ENCODE results near the gene SH2D5.
"Not testable (repeated sequence)": the region's sequence is repeated elsewhere in the genome, so short reads cannot be mapped to it uniquely, and the experiment has no call there.

The SH2D5 gene

DNA sequence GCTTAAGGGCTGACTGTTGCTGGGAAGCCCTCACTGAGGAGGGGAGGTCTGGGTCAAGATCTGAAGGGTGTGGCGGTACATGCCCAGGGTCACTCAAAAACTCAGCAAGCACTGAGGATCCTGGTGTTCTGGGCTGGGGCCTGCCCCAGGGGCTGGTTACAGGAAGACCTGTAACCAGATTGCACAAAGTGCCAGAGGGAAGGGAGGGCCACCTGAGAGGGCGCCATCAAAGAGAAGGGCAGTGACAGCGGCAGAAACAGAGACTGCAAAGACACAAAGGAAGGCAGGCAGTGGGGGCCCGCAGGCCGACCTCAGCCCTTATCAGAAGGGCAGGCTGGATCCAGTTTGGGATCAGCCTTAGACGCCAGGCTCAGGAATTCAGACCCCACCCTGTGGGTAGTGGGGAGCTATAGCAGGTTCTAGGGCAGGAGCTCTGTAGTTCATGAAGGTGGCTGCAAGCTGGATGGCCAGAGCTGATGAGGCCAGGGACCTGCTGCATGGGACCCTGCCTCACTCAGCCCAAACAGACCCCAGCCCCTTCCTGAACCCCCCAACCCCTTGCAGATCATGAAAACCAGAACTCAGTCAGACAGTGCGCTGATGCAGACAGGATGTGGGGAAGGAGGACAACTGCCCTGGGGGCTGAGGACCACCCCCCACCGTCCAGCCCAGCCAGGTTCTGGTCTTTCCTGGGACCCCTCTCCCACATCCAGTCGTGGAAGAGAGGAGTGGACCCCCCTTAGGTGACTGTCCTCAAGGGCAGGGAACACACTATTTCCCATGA lies 3.9 kb downstream of the SH2D5 start:
- no peak for DNase-seq (ENCODE audit: low spot score)

DNA sequence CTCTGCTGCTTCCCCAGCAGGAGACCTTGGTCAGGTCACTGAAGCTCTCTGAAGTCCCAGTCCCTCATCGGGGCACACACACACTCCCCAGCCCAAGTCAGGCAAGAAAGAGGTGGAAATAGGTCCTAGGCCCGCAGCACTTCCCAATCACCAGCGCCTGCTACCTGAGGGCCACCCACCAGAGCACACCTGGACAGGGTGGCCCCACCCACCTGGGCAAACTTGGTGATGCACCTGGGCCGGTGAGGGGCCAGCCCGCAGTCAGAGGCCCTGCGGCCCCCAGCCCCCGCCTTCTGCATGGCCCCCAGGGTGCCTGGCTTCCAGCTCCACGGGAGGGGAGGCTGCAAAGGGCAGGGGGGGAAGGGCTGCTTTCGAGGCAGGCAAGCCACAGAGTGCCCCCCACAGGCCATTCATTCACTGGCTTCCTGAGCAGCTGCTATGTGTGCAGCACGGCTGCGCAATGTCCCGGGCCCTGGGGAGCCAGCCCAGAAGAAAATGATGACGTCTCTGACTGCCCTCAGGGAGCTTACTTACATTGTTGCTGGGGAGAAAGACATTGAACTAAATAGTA lies 4.7 kb downstream of the SH2D5 start:
- no peak for DNase-seq (ENCODE audit: low spot score)

DNA sequence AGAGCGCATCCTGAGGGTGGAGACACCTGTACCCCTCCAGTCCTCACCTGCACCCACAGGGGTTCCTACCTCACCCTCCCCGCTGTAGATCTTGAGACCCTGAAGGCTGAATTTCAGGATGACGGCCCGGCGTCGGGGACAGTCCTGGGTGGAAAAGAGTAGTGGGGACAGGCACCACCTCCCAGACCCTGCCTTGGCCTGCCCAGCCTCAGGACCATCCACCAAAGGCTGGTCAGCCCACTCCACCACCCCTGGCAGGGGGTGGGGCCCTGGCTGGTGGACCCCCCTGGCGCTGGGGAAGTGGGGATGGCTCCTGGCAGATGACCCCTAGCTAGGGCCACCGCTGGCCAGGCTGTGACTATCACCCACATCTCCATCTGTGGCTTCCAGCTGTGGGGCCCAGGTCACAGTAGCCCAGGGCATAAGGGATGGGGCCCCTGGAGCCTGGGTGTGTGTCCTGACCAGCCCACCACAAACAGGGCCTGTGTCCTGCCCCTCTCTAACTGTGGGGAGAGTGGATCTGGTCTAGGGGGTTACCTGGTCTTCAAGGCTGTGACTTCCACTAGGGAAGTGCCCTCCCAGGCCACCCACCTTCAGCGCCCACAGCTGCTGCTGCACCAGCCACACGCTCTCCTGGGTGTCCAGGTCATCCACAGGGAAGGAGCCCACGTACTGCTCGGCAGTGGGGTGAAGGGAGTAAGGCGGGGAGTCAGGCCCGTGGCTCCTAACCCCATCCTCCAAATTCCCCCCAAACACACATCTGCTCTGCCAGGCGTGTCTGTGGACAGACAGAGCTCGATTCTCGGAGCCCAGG lies 5.4 kb downstream of the SH2D5 start:
- DNase-seq (ENCODE audit: low spot score): no peak

DNA sequence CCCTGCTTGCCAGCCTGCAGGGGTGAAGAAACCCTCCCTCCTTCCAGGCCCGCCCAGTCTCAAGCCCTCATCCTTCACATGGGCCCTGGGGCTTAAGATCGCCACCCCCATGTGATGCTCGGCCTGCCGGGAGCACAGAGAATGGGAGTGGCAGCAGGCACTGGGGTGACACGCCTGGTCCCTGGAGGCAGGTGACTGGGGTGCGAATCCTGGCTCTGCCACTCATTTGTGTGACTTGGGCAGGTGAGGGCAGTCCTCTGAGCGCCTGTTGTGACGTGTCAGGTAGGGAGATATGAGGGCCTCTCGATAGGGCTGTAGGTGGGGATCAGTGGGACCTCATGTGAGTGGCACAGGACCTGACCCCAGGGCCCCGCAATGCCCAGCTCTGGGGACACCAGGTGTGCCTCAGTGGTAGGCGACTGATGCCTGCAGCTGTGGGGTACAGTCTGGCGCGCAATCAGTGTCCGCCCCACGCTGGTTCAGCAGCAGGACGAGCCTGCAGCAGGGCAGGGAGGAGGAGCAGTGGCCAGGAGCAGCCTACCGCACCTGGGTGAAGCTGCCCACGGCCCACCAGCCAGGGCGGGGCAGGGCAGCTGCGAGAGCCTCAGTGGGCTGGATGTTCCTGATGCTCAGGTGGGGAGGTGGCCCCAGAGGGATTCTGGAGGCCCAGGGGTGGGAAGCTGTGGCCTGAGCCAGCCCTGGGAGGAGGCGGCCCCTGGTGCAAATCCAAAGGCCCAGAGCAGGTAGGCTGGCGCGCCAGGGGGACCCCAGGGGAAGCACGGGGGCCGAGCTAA lies 6.2 kb downstream of the SH2D5 start:
- no peak for DNase-seq (ENCODE audit: low spot score)

DNA sequence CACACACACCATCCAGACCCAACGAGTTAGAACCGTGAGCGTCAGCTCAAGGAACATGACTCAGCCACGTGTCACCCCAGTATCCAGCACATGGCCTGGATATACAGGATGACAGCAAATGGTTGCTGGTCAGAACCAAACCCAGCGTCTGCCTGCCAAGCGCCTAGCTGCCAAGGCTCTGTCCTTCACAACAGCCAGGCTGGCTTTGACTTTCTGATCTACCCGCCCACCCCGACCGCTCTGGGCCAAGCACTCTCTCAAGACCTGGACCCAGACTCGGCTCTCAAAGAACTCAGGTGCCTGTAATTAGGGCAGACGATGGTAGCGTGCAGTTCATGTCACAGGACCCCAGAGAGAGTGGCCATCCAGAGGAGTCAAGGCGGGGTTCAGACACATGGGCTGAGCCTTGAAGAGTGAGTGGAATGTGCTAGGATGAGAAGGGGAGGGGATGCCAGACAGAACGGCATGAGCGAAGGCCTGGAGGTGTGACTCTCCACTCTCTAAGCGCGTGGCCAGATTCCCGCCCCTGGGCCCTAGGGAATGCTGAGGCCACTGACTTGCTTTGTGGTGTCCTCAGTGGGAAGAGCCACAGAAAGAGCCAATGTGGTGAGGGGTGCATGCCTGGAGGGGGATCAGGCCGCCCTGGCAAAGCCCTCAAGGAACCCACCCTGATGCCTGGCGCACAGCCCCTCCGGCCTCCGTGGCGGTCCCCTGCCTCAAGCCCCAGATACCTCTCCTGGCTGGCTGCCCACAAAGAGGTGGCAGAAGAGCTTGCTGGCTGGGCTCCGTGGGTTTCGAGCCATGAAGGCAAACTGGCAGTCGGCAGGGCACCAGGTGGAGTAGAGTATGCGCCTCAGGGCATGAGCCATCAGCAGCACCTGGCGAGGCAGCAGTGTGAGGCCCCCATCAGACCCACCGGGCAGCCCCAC lies 7.0 kb downstream of the SH2D5 start:
- no peak for DNase-seq (ENCODE audit: low spot score)

DNA sequence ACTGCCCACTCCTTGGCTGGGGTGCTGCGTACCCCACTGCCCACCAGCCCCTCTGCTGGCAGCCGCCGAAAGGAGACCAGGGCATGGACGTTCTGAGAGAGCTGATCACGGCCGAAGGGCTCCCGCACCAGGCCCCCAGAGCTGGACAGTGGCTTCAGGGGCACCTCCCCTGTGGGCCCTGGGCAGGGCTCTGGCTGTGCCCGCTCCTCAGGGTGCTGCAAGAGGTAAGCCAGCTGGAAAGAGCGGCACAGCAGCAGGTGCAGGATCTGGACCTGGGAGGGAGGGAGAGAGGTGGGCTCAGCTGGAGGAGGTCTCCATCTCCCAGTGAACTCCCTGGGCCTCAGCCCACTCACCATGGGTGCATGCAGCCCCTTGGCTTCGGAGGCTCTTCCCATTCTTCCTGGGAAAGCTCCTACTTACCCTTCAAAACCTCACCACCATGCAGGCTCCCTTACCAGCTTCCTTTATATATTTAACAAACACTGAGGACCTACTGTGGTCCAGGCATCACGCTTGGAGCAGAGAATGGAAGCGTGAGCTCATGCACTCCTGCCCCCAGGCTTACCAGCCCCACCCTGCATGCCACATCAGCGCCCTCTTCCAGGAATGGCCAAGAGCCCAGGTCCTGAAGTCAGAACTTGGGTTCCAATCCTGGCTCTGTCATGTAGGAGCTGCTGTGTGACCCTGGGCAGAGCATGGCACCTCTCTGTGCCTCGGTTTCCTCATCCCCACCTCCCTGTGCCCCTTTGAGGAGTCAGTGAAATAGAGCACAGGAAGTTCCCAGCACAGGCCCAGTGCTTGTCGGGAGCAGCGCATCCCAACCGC lies 7.9 kb downstream of the SH2D5 start:
- no peak for DNase-seq (ENCODE audit: low spot score)

DNA sequence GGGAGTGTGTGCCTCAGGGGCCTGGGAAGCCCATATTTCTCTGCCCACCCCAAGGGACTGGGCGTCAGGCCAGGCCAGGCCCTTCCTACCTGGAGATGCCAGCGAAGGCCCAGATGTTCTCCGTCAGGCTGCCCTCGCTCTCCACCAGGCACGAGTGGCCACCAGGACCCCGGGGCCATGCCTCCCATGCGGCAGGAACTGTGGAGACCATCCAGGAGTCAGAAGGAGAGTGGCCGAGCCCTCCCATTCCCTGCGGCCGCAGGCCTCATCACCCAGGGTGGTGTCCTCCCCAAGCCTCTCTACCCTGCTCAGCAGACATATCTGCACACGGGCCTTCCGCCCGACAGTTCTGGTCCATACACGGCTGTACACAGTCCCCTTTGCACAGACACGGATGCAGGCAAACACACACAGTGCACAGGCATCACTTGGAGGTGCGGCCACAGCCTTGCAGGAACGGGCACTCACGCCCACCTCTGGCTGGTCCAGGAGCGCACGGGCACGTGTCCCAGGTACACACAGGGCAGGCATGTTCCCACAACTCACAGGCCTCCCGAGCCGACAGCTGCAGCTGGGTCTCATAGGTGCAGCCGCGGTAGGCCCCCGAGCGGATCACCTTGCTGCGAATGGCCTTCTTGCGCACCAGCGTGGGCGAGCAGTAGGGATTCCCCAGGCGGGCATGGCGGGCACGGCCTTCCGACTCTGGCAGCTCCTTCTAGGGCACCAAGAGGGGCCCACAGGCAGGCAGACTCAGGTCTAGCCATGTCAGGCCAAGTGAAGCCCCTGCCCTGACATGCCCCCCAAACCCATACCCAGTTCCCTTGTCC lies 8.8 kb downstream of the SH2D5 start:
- DNase-seq (ENCODE audit: low spot score): no peak

DNA sequence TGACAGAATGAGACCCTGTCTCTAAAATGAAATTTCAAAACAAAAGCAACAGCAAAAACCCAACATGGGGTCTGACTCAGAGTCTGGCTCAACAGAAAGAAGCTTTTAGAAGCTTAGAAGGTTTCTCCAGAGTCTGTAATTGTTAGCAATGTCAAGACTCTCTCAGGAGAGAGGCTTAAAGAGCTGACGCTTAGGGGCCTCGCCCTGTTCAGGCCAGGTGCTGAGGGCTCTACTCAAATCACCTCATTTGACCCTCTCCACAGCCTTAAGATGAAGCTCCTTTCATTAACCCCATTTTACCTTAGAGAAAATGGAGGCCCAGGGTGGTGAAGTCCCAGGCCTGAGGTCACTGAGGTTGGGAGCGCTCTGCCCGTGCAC lies 9.4 kb downstream of the SH2D5 start:
- no peak for DNase-seq (ENCODE audit: low spot score)

DNA sequence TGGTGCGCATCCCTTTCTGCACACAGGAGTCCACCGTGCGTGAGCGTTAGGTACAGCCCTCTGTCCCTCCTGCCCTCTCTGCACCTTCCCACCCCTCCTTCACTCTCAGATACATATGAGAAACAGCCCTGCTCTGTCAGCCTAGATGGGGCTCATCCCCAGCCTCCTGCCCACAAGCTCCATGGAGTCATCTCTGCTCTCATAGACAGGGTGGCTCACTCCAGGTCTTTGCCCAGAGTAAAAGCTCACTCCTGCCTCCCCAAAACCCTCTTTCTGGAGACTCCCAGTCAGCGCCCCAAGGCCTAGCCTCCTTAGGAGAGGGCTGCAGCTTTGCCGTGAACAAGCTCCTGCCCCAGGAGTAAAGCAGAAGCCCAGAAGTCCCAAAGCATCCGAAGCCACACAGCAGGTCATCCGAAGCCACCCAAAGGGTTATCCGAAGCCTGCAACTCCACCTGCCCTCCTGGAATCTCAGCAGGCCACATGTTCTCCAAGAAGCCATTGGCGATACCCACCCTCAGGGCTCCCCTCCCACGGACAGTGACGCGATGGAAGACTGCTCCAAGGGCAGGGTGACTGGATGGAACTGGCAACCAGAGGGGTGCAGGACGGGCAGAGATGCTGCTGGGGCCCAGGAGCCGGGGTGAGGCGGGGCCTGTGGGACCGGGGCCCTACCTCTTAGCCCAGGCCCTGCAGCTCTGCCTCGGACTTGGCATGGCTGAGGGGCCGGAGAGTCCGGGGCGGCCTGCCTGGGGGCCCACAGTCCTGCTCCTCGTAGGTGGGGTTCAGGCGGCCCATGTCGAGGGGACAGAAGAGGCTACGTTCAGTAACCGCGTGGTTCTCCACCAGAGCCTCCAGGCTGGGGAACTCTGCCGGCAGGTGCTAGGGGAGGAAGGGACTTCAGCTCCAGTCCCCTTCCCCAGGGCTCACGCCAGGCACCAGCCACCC lies 11.1 kb downstream of the SH2D5 start:
- no peak for DNase-seq (ENCODE audit: low spot score)

DNA sequence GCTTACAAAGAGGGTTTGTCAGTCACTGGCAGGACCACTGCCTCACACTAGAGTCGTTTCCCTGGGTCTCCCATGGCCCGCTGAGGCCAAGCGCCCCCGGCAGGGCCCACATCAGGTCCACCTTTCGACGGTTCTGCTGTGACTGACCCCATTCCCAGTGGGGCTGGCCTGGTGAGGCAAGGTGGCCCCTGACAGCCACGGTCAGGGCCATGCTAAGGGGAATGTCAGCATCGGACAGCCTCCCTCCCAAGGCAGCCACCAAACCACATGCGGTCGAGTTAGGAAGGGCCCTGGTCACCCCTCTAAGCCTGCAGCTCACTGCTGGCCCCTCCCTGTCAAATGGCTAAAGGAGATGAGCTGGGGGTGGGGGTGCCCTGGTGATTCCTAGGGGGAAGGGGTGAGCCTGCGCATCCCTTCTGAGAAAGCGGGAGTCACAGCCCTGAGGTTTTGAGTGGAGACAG lies 11.8 kb downstream of the SH2D5 start:
- DNase-seq (ENCODE audit: low spot score): no peak

DNA sequence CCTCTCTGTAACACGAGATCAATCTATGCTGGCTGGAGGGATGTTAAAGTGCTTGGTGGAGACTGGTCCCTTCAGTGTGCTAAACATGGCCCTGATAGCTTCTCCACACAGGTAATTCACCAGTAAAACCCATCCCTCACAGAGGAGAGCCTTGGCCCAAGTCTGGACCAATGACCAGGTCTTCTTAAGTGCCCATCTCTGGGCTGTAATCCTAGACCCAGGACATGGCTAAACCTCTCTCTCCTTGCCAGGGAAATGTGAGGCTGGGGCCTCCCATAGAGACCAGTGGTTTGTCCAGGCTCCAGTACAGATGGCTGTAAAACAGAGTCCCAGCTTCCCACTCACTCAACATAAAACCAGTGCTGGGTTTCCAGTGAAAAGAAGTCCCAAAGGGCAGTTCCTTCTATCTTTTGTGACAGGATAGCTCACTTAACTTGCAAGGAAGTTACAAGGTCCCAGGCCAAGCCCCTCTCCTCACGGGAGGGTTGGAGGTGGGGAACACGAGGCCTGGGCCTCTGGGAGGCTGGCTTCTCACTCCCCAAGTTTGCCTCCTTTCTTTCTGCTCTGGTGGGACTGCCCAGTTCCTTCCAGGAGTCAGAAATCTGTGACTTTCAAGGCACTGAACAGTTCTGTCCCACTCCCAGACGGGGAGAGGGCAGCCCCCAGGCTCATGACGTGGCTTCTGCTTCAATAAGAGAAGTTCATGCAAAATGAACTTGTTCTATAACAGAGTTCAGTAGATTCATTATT lies 12.5 kb downstream of the SH2D5 start:
- DNase-seq (ENCODE audit: low spot score): no peak

DNA sequence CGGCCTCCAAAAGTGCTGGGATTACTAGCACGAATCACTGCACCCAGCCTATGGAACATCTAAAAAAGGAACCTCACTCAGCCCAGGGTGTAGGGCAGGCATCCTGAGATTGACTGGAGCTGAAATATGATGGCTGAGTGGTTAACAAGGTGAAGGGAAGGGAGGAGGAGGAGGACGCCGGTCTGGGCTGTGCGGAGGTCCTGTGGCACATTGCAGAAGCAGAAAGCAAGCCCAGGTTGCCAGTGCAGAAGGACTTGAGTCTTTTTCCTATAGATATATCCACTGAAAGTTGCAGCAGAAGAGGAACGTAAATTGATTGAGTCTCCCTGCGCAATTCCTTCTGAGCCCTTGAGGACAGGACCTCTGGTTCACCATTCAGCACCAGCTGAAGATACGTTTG lies 13.2 kb downstream of the SH2D5 start:
- DNase-seq (ENCODE audit: low spot score): no peak

DNA sequence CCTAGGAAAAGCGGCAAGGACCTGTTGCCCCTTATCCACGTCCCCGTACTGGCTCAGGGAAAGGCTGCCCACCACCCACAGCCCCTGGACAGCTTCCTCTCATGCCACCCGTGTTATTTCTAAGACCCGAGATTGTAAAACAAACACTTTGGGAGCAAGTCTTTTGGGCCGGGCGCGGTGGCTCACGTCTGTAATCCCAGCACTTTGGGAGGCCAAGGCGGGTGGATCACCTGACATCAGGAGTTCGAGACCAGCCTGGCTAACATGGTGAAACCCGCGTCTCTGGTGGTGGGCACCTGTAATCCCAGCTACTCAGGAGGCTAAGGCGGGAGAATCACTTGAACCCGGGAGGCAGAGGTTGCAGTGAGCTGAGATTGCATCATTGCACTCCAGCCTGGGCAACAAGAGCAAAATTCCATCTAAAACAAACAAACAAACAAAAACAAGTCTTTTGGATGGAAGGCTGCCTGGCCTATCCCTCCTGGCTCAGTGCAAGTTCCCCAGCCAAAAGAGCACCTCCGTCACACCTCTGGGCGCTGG lies 14.1 kb downstream of the SH2D5 start:
- not testable (repeated sequence) for DNase-seq (ENCODE audit: low spot score)

DNA sequence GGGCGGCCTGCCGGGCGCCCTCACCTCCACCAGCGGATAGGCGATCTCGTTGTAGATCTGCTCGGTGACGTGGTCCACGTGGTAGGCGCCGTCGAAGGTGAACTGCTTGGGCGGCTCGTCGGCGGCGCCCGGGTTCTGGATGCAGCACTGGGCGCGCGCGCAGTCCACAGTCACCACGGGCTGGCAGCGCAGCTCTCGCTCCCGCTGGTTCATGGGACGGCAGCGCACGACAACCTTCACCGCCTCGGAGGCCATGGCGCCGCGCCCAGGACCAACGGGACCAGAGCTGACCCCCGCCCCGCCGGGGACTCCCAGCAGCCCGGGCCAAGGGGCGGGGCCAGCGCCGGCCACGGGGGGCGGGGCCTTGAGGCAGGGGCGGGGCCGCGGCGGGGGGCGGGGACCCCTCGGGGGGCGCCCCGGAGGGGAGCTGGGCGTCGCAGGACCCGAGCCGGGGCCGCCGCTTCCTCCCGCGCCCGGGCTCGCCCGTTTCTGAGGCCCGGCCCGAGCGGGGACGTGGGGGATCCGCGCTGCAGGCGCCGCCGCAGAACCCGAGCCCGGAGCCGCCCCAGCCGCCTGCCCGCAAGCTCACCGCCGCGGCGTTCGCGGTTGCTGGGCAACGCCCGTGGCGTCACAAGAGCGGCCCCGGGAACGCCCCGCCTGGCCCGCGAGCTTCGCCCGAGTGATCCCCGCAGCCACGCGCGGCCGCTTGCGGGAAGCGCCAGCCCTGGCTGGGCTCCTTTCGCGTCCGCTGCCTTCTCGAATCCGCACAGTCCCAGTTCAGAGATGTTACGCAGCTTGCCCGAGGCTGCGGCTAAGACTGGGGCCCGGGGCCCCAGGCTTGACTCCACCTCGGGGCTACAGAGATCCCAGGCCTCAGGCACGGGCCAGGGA lies 14.8 kb downstream of the SH2D5 start, which contains the start of gene KIF17:
KIF17 (minus strand) TSS at position 556 of the 891 bp plus-strand sequence; CDS start at position 255, 301 bp downstream.
- no peak for DNase-seq (ENCODE audit: low spot score)

DNA sequence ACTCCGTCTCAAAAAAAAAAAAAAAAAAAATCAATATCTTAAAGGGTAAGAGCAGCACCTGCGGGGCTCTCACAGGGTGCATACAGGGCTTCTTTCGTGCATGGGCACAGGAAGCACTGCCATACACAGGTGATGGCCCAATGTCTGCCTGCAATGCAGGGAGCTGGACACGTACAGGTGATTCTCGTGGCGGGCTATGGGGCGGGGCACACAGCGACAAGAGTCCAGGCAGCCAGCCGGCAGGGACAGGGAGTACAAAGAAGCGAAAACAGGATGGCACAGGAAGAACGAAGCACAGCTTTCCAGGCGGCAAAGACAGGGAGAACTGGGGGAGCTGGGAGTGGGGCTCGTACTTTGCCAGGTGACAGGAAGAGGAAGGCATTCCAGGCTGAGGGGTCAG lies 16.3 kb downstream of the SH2D5 start:
- no peak for DNase-seq (ENCODE audit: low spot score)

DNA sequence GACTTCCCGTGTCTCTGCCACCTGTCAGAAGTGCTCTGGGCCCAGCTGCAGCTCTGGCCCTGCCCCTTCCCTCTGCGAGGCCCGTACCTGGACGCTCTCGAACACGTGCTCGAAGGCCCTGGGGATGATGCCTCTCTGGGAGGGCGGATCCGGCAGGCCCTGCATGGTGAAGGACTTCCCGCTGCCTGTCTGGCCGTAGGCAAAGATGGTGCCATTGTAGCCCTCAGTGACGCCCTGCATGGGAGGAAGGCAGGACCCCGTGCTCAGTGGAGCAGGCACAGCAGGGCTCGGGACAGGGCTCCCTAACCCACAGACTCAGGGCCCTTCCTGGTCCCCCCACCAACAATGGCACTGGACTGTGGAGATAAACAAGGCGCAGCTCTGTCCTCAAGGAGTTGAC lies 17.1 kb downstream of the SH2D5 start:
- no peak for DNase-seq (ENCODE audit: low spot score)

All from putamen (tissue), 1 donor.